NCI-H1694 (cell line): ENCODE results near the gene CACNA2D3.

Source experiments
- DNase-seq: peaks from one replicate; lab custom pipeline; 2025; lab: John Stamatoyannopoulos, UW

Gene CACNA2D3

GRCh38 chr3:54171509-54171908 is 49.2 kb downstream of the CACNA2D3 start:
- DNase-seq: no peak

DNA sequence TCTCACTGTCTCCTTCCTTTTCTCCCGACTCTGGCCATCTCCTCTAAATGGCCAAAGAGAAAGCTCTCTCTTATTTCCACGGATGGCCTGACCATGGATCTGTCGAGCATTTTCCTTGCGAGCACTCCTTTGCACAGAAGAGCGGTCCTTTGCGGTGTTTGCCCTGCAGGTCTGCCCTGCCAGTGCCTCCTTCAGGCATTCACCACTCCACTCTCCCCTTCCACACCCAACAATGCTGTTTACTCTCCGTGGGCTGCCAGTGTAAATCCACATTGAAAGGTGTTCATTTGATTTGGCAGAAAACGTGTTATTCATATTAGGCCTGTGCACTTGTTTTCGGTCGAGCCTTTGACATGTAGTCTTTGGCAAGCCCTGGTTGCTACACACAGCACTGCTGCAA is 49.6 kb downstream of the CACNA2D3 start:
- DNase-seq: no peak

- no peak for DNase-seq
These were observed 51.0 kb downstream of the CACNA2D3 start for GRCh38 chr3:54173371-54173770.

DNA sequence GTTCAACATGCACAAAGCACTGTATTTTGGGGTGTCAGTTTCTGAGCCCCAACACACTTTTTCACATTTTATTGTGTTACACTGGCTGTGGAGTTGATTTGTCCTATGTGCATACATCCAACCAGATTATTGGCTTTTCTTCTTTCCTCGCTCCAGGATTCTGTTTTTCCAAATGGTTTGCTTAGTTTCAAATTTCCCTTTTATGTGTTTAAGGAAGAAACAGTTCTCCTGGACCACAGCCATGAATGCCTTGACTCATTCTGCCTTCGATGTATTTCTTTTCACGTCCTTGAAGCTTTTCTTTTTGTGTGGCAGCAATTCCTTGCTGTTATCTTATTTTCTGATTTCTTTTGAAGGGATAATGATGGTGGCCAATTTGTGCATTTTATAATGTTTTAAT is 53.8 kb downstream of the CACNA2D3 start:
- no peak for DNase-seq

GRCh38 chr3:54177816-54178215 is 55.5 kb downstream of the CACNA2D3 start:
- DNase-seq: no peak

- DNase-seq: no peak
These were observed 56.0 kb downstream of the CACNA2D3 start for GRCh38 chr3:54178376-54178775.

GRCh38 chr3:54180921-54181320 is 58.6 kb downstream of the CACNA2D3 start:
- no peak for DNase-seq

DNA sequence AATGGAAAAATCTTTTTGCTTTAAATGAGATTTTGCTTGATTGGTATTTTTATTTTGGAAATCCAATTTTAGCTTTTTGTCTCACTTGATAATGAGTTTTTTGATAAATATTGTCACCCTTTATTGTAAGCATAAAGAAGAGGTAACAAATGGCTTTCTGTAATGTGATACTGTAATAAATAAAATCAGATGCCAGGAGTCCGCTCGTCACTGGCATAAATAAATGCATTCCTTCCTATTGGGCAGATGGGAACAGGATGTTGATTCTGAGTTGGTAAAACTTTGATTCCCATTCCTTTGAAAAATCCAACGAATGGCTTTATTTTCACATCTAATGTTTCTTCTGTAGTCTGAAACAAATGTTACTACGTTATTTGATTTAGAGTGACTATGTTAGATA is 59.9 kb downstream of the CACNA2D3 start:
- no peak for DNase-seq

DNA sequence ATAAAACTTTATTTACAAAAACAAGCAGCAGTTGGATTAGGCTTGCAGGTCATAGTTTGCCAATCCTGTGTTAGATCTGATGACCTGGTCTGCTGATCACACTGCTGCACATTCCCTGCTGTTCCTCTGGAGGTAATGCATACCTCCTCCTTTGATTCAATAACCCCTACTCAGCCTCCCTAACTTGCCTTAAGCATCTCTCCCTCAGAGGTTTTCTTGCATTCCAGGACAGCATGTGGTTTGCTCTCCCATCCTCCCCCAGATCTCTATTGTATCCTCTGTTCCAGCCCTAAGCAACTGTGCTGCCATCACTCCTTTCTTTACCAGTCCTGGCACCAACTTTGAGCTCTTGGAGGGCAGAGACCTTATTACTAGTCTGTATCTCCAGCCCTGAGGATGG is 63.4 kb downstream of the CACNA2D3 start:
- DNase-seq: no peak

DNA sequence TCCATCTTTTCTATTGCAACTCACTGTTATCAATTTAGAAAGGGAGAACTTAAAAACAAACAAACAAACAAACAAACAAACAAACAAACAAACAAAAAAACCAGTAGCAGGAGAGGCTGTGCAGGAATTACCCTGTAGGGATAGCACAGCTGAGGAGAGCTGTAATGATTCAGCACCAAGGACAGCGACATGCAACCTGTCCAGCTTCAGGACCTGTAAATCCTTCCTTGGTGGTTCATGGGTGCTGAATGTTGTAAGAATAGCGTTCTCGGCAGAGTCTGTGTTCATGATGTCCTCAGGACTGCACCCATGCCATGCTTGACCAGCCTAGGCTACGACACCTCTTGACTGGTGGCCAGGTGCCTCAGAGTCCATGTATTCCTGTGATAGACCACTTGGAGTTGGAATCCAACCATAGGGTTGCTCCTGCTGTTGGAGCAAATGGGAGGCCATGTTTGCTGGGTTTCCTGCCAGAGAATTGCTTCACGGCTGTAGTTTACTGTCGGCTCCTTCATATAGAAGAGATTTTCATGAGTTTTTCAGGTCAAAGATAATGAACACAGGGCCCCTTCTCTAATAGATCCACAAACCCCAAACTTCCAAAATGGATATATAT is 65.9 kb downstream of the CACNA2D3 start:
- no peak for DNase-seq

DNA sequence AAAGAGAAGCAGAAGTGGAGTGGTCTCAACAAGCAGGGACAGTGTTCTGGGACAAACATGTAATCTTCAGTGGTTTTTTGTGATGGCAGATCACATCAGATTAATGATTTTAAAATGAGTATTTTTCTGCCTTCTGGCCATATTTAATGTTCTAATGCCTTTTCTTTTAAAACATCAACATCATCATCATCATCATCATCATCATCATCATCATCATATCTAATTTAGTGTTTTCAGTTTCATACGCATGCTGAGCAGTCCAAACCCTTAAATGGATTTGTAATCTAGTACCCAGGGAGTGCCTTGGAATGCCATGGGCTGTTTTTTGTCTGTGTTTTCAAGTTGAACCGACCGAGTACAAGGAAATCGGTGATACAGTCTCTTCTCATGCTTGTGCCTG is 68.9 kb downstream of the CACNA2D3 start:
- no peak for DNase-seq

- no peak for DNase-seq
These were observed 69.7 kb downstream of the CACNA2D3 start for GRCh38 chr3:54192026-54192425.

DNA sequence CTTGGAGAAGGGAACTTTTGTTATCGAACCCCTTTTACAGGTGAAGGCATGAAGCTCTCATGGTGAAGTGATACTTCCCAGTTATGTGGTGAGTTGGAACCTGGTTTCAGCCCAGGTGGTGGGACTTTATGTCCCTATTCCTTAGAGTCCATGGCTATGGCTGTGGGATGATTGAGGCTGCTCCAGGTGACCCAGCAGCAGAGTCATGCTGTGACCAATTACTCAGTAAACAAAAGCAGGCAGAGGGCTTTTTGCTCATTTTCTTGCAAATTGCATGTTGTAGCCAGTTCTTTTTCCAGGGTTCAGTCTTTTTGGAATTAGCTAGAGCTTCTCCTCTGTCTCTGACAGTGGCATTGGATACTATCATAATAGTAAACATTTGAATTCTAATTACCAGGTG is 70.7 kb downstream of the CACNA2D3 start:
- no peak for DNase-seq

GRCh38 chr3:54196360-54196991 is 74.1 kb downstream of the CACNA2D3 start:
- no peak for DNase-seq

GRCh38 chr3:54197509-54197908 is 75.2 kb downstream of the CACNA2D3 start:
- DNase-seq: no peak

GRCh38 chr3:54198556-54198955 is 76.2 kb downstream of the CACNA2D3 start:
- no peak for DNase-seq

DNA sequence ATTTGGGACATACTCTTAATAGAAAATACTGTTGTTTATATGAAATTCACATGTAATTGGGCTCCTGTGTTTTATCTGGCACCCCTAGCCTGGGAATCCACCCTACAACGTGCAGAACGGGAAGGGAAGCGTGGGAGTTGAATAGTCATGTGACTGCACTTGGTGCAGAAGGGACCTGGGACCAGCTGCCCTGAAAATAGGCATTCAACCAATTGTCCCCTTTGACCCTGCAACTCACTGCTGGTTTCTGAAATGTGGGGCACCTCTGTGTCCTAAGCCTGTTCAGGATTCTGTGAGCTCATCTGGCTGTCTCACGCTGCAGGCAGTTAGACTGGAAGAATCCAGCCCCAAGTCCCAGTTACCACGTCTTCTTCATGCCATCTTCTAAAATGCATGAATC is 79.7 kb downstream of the CACNA2D3 start:
- DNase-seq: no peak

- no peak for DNase-seq
These were observed 80.4 kb downstream of the CACNA2D3 start for GRCh38 chr3:54202651-54203248.

DNA sequence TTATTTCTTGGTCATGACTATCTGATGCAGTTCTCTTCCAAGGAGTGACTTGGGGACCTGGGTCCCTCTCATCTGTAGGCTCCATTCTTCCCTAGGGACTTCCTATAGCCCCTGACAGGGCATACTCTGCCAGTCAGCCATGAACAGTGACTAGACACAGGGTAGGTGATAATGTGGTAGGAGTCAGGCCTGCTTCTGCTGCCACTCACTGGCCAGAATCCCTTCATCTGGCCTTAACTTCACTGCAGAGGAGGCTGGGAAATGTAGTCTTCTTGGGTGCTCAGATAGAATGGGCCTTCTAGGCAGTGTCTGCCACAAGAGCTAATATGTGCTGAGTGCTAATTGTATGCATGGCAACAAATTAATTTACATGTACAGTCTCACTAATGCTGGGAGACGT is 84.5 kb downstream of the CACNA2D3 start:
- no peak for DNase-seq

- DNase-seq: no peak
These were observed 88.7 kb downstream of the CACNA2D3 start for GRCh38 chr3:54211097-54211496.

DNA sequence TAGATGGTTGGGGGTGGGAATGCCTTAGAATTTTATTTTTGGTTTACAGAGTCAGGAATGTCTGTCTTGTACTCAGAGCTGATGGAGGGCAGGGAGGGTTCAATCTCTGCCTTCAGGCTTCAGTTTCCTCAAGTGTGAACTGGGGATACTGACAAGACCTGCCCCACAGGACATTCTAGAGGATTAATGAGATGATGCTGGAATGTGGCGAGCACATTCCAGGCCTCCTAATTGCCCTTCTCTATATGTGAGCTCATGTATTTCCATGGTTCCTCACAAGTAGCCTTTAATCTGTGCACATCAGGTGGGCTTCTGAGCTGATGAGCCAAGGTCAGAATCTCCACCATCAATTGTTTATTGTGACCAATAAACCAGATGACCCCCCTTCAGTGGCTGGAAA is 90.4 kb downstream of the CACNA2D3 start:
- DNase-seq: no peak

DNA sequence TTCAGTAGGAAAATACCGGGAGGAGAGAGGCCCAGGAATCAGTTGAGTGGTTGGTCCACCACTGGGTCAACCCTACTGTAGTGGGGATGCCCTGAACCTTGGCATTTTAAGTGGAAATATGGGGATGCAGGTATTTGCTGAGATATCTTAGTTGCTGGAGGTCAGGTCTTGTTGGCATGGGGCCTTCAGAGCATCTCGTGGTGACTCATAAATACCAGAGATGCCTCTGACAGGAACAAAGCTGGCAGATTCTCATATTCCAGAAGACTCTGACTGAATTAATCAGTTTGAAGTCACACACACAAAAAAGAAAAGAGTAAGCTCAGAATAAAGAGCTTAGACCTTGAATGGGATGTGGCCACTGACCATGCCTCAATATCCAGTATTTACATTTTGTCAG is 91.6 kb downstream of the CACNA2D3 start:
- no peak for DNase-seq

DNA sequence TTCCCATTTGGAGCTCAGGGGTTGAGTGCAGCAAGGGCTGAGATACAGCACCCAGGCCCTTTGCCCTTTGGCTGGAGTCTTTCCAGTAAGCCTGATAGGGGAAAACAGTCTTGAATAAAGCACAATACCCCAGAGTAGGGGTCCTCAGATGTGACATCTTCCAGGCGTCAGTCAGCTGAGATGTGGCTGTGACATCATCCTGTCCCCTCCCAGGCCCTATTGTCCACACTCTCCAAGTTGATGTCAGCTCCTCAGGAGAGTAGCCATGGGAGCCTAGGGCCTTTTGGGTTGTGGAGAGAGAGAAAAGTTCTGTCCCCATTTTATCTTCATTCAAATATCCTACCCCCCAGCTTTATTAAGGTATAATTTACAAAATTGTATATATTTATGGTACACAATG is 92.5 kb downstream of the CACNA2D3 start:
- no peak for DNase-seq

- DNase-seq: no peak
These were observed 93.2 kb downstream of the CACNA2D3 start for GRCh38 chr3:54215521-54215920.
